HG02610 (cell line): Measurements from ENCODE around the gene KREMEN2.
"Not testable (repeated sequence)": the region's sequence is repeated elsewhere in the genome, so short reads cannot be mapped to it uniquely, and the experiment has no call there.

Experiments
- ATAC-seq: cut with Tn5 transposase; IDR thresholded peaks from one replicate; pipeline ENCODE4 v1.9.1; 2021; ENCODE audit warnings: mild to moderate bottlenecking, moderate library complexity; ENCODE audit not compliant: unreplicated experiment

KREMEN2 gene

GRCh38 chr16:2963723-2964474 lies at the start of gene KREMEN2:
KREMEN2 (plus strand) TSS chr16:2964275; CDS start chr16:2964521, 246 bp downstream.
- ATAC-seq: no peak

- no peak for ATAC-seq
Observed at GRCh38 chr16:2915196-2915929, 48.7 kb upstream of the KREMEN2 start.

GRCh38 chr16:2919511-2920255 lies 44.4 kb upstream of the KREMEN2 start:
- no peak for ATAC-seq

GRCh38 chr16:2923481-2923880 lies 40.6 kb upstream of the KREMEN2 start:
- ATAC-seq: no peak

- ATAC-seq: no peak
Observed at GRCh38 chr16:2924901-2925755, 38.9 kb upstream of the KREMEN2 start.

GRCh38 chr16:2925951-2926649 lies 38.0 kb upstream of the KREMEN2 start:
- ATAC-seq: no peak

- no peak for ATAC-seq
Observed at GRCh38 chr16:2926650-2926999, 37.5 kb upstream of the KREMEN2 start.

- no peak for ATAC-seq
Observed at GRCh38 chr16:2927010-2927646, 36.9 kb upstream of the KREMEN2 start.

GRCh38 chr16:2928151-2928550 lies 35.9 kb upstream of the KREMEN2 start:
- ATAC-seq: not testable (repeated sequence)

GRCh38 chr16:2928796-2929195 lies 35.3 kb upstream of the KREMEN2 start:
- ATAC-seq: no peak

- ATAC-seq: no peak
Observed at GRCh38 chr16:2929693-2930092, 34.4 kb upstream of the KREMEN2 start.

- no peak for ATAC-seq
Observed at GRCh38 chr16:2930236-2930635, 33.8 kb upstream of the KREMEN2 start.

GRCh38 chr16:2931231-2931914 lies 32.7 kb upstream of the KREMEN2 start:
- not testable (repeated sequence) for ATAC-seq

- ATAC-seq: no peak
Observed at GRCh38 chr16:2933136-2933535, 30.9 kb upstream of the KREMEN2 start.

- no peak for ATAC-seq
Observed at GRCh38 chr16:2933701-2934100, 30.4 kb upstream of the KREMEN2 start.

- ATAC-seq: no peak
Observed at GRCh38 chr16:2934450-2934849, 29.6 kb upstream of the KREMEN2 start.

GRCh38 chr16:2936436-2937011 lies 27.6 kb upstream of the KREMEN2 start:
- ATAC-seq: no peak

GRCh38 chr16:2937170-2937569 lies 26.9 kb upstream of the KREMEN2 start:
- no peak for ATAC-seq

- ATAC-seq: no peak
Observed at GRCh38 chr16:2938206-2938605, 25.9 kb upstream of the KREMEN2 start.
